NCI-H2081 (cell line): ENCODE measurements around the gene TPTE2.
"Not testable (repeated sequence)": the region's sequence is repeated elsewhere in the genome, so short reads cannot be mapped to it uniquely, and the experiment has no call there.

Experiments
- DNase-seq, 2 experiments: peaks; one replicate each; lab custom pipeline; 2025; lab: John Stamatoyannopoulos, UW

The TPTE2 gene

GRCh38 chr13:19561127-19561582 is at the start of gene TPTE2:
Gene TPTE2, minus strand, starts transcription at chr13:19561532. Its CDS starts 58,298 bp downstream, at chr13:19503234.
- not testable (repeated sequence) for DNase-seq

DNA sequence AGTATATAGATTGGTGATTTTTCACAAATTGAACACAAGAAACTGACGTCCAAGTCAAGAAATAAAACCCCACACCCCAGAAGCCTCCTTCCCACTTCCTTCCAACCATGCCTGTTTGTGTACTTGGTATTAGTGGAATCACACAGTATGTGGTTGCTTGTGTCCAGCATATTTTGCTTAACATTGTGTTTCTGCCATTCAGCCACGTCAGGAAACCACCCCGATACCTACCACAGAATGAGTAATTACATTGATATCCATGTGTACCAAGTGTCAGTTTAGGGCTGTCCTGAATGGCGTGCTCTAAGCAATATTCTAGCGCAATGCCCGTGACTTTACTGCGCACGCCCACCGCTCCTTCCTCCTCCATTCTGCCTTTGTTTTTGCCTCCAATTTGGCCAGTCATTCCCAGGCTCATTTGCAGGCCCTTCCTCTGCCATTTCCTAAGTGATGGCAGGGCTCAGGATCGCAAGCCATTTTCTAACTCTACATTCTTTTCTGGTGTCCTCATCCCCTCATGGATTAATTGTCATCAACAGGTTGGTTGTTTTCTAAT is 46.3 kb upstream of the TPTE2 start:
- no peak for DNase-seq

DNA sequence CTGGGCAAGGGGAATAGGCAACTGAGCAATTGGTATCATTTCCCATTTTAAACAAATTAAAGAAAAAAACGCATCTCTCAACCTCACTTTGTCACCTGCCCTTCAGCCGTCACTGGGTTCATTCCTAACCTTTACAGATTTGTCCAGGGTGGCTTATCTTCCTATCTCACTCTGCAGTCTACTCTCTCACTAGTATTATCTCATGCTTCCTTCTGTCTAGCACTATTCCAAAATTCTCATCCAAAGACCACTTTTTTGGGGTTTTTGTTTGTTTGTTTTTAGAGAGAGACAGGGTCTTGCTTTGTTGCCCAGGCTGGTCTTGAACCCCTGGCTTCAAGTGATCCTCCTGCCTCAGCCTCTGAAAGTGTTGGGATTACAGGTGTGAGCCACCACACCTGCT is 45.4 kb upstream of the TPTE2 start:
- DNase-seq: no peak

DNA sequence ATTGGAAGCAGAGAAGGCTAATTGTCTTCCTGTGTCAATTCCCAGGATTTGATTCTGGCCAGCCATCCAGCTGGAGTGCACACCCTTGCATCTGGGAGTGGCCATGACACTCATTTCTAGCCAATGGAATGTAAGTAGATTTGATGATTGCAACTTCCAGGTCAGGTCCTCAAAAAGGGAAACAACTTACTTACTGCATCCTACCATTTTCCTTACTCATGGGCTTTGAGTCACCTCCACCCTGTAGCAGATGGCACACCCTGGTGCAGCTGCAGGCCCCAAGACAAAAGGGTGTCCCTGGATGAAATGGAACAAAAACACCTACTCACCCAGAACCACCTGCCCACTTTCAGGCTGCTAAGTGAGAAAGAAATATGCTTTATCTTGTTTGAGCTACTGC is 44.8 kb upstream of the TPTE2 start:
- no peak for DNase-seq

- no peak for DNase-seq
Measured at GRCh38 chr13:19605161-19605955, 44.0 kb upstream of the TPTE2 start.

GRCh38 chr13:19604306-19604705 is 43.0 kb upstream of the TPTE2 start:
- no peak for DNase-seq

GRCh38 chr13:19601749-19602725 is 40.7 kb upstream of the TPTE2 start:
- DNase-seq: peak; percentile 22 to 38

- DNase-seq: no peak
Measured at GRCh38 chr13:19597523-19597922, 36.2 kb upstream of the TPTE2 start.

DNA sequence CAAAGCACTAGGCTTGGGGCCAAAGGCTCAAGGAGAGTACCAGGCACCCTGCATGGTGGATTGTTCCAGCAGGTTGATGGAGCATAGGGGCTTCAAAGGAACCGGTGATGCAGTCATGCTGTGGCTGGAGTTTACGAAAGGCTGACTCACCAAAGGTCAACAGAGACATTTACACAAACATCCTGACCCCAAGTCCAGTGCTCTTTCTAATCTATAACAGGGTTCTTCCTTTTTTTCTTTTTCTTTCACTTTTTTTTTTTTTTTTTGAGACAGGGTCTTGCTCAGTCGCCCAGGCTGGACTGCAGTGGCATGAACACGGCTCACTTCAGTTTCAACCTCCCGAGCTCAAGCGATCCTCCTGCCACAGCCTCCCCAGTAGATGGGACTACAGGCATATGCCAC is 35.6 kb upstream of the TPTE2 start:
- no peak for DNase-seq

DNA sequence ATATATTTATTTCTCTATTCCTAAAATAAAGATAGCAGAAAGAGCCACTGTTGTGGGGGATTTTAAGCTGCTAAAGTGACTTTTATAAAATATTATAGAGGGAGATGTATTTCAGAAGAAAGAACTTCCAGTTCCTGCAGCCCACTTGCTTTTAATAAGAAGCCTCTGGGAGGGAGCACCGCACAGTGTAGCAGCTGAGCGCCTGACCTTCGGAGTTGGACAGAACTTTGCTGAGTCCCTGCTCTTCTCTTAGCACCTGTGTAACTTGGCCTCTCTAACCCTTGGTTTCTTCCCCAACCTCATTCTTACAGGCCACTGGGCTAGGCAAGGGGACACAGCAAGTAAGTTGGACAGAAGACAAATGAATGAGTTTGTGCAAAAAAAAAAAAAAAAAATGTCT is 34.8 kb upstream of the TPTE2 start:
- no peak for DNase-seq

- no peak for DNase-seq
Measured at GRCh38 chr13:19592657-19593180, 31.4 kb upstream of the TPTE2 start.

DNA sequence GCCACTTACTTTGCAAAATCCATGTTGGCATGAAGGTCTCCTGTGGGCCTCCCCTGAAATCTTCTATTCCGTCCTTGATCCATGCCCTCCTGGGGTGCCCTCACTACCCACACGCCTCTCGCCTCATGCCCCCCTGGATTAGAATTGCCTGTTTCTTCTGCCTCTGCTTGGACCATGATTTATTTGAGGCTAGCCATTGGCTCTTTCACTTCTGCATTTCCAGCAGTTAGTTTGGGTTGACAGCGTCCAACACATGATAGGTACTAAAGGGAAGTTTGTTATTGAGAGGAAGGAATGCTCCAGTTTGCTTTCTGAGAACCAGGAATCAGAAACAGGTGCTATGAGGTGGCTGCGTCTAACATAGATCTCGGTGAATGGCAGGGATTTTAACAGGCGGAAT is 30.5 kb upstream of the TPTE2 start:
- no peak for DNase-seq

DNA sequence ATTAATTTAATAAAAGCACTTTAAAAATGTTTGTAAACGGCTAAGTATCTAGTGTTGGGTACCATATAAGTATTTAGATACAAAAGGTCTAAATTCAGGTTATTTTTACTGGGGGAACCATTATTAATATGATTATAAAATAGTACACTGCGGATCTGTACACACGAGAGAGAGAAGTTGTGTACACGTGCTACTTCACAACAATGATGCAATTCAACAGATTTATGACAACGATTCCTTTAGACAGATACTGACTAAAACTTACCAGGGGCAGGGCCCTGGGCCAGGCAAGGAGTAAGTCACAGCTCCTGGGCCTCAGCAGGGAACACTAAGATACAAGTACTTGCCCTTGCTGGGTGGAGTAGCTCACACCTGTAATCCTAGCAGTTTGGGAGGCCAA is 29.1 kb upstream of the TPTE2 start:
- DNase-seq: no peak

DNA sequence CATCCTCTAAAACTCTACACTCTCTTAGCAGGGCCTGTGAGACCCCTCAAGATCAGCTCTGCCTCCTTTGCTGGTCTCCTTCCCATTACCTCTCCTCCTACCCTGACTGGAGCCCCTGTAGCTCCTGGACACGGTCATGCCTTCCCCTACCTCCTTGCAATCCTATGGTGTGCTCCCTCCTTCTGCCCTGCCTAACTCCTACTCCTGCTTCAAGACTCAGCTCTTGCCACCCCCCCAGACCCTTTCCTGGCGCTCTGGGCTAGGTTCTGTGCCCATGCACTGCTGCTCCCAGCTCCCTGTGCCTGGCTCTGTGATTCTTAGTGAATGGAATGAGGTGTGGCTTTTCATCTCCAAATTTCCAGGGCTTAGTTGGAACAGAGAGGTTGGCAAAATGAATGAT is 28.0 kb upstream of the TPTE2 start:
- no peak for DNase-seq

GRCh38 chr13:19587635-19588300 is 26.4 kb upstream of the TPTE2 start:
- DNase-seq: no peak

- DNase-seq: no peak
Measured at GRCh38 chr13:19586904-19587634, 25.7 kb upstream of the TPTE2 start.

GRCh38 chr13:19581675-19582074 is 20.3 kb upstream of the TPTE2 start:
- DNase-seq: no peak

DNA sequence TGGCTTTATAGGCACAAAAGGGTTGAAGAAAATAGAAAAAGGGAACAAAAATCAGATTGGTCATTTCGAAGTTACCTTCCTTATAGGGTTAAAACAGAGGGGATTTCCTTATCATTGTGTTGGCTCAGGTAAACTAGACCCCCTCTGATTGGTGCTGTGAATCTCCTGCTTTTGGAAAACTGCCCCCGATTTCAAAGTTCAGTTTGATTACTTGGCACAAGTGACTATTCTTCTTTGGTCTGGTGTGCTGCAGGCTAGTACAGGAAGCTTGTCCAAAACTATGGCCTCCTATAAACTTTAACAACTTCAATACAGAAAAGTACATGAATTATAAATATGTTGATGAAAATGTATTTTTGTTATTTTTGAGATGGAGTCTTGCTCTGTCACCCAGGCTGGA is 13.9 kb upstream of the TPTE2 start:
- no peak for DNase-seq

DNA sequence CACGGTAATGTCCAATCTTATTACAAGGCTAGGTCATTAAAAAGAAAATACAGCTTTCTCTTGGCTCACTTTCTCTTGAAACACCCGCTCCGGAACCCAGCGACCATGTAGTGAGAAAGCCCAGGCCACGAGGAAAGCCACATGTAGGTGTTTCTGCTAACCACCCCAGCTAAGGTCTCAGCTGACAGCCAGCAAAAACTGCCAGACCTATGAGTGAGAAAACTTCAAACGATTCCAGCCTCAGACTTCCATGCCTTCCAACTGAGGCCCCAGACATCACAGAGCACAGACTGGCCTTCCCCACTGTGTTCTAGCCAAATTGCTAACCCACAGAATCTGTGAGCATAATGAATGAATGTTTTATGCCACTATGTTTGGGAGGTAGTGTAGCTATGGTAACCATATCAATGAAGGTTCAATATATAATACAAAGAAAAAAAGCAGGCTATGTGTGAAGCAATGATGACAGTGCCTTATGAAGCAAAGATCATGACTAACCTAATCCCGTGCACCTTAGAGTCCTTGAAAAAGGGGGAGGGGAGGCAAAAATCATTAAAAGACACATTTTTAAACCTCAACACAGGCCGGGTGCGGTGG is 11.9 kb upstream of the TPTE2 start:
- DNase-seq: no peak

DNA sequence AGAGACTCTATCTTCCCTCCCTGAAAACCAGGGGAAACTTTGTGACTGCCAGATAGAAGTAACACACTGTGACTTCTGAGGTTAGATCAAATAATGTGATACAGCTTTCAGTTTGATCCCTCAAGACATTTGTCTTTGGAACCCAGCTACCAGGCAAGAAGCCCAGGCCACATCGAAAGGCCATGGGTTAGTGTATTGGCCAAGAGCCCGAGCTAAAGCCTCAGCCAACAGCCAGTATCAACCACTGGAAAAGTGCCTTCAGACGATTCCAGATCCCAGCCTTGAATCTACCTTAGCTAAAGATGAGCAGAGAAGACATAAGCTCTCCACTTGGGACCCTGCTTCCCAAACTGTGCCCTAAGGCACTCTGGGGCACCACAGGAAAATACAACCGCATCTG is 10.9 kb upstream of the TPTE2 start:
- DNase-seq: no peak
